LoVo (cell line): ENCODE results near the gene MRPL36.

Experiments used
- DNase-seq: peaks from one replicate; pipeline ENCODE4 v3.0.0-alpha.2; 2016; ENCODE audit warnings: low spot score

MRPL36 gene

GRCh38 chr5:1781726-1782384, 17.8 kb downstream of the MRPL36 start:
- no peak for DNase-seq

- no peak for DNase-seq
These were observed 18.5 kb downstream of the MRPL36 start for GRCh38 chr5:1781107-1781506.

DNA sequence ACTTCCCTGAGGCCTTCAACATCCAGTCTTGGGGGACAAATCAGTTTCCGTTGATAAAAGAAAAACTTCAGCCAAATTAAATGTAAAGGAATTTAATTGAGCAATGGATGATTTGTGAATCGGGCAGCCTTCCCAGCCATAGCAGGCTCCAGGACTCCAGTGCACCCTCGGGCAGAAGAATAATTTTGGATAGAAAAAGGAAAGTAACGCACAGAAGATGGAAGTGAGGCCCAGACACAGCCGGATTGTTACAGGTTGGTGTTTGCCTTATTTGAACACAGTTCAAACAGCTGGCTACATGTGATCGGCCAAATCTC, 19.1 kb downstream of the MRPL36 start:
- no peak for DNase-seq

GRCh38 chr5:1779782-1780613, 19.6 kb downstream of the MRPL36 start:
- DNase-seq, result no peak

DNA sequence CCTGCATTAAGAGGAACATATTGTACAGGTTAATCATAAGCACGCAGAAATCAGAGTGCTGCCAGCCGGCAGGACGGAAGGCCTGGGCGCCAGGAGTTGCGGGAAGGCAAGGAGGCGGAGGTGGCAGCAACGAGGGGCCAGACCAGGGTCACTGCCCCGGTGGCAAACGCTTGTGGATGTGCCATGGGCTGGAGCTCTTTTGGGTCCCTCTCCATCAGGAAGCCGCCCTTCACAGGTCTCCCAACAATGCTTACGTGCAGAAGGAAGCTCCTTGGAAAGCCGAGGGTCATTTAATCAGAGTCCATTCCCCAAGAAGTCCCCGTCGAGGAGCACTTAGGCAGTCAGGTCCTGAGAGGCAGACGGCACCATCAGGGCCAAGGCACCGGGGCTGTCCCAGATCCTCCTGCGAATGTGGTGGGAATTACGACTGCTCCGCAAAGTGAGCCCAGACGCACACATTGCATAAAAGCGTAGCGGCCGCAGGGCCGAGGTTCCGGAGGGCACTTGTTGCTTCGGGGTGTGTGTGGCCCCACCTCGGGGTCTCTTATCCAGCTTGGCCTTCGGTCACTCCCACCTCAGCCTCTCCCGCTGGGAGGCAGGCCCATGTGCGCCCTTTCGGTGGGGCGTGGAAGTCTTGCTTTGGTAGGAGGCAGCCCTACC, 20.5 kb downstream of the MRPL36 start:
- no peak for DNase-seq

GRCh38 chr5:1778138-1779020, 21.3 kb downstream of the MRPL36 start:
- no peak for DNase-seq

DNA sequence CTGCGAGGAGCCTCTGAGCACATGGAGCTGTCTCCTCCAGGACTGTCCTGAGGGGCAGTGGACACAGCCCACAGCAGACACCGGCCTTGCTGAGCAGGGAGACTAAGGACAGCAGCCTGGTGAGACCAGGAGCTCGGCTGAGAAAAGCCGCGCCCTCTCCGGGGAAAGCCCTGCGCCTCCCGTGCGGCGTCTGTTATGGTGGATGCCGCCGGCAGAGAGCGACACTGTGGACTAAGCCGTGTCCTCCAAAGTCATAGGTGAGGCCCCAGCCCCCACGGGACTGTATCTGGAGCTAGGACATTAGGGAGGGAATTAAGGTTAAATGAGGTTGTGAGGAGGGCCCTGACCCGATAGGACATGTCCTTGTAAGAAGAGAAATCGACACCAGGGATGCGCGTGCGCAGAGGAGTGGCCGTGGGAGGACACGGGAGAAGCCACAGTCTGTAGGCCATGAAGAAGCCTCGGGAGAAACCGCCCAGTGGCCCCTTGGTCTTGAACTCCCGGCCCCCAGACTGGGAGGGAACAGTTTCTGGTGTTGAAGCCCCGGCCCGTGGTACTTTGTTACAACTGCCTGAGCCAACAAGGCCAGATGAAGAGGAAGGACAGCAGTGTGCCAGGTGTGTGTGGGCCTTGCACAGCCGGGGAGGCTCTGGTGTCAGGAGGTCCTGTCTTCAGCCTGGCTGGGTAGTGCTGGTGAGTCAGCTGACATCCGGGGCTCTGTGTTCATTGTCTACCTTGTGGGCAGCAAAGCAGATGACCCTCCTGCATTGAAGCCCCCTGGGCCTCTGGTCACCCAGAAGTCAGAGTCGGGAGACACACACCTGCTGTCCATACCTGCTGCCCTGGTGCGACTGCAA, 22.1 kb downstream of the MRPL36 start:
- DNase-seq, result no peak

DNA sequence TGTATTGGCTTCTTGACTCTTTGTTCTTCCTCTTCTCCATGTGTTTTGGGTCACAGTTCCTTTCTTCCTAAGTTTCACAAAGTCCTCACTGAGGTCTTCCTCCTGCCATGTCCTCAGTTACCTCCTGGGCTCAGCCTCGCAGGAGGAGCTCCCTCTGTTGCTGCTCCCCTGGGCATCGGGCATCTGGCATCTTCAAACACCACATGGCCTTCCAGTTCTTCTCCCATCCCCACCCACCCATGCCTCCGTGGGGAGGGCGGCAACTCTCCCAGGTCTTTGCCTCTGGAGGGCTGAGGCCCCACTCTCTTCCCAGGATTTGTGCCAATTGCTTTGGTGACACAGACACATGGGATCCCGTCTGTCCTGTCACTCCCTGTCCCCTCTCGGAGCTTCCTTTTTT, 22.8 kb downstream of the MRPL36 start:
- DNase-seq, result no peak

GRCh38 chr5:1772634-1773033, 27.0 kb downstream of the MRPL36 start:
- DNase-seq, result no peak

- no peak for DNase-seq
These were observed 28.2 kb downstream of the MRPL36 start for GRCh38 chr5:1771149-1772065.

GRCh38 chr5:1770443-1770802, 29.2 kb downstream of the MRPL36 start:
- DNase-seq, result no peak

- DNase-seq, result no peak
These were observed 29.7 kb downstream of the MRPL36 start for GRCh38 chr5:1769752-1770442.

GRCh38 chr5:1769017-1769640, 30.5 kb downstream of the MRPL36 start:
- no peak for DNase-seq

DNA sequence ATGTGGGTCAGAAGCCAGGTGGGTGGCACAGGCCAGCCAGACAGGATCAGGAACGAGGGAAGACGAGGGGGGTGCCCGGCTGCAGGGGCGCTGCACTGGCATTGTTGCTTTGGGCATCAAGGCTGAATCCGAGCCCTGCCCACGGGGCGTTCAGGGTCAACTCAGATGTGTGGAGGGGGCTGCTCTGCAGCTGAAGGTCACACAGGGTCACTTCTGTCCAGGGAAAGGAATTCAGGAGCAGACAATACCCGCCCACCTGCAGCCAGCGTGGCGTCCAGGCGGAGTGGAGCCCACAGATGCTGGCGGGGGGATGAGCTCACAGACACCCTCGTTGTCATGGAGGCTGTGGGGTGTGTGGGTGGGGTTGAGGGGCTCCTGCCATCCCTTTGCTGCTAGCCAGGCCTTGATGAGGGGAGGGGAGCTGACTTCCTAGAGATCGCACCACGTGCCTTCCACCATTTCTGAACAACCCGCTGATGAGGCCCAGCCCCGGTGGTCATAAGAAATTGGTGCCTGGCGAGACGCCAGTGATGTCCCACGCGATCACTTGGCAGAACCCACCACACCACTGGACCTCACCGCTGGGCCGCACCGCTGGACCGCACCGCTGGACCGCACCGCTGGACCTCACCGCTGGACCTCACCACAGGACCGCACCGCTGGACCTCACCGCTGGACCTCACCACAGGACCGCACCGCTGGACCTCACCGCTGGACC, 31.2 kb downstream of the MRPL36 start:
- DNase-seq, result no peak

GRCh38 chr5:1767524-1768282, 31.9 kb downstream of the MRPL36 start:
- no peak for DNase-seq

DNA sequence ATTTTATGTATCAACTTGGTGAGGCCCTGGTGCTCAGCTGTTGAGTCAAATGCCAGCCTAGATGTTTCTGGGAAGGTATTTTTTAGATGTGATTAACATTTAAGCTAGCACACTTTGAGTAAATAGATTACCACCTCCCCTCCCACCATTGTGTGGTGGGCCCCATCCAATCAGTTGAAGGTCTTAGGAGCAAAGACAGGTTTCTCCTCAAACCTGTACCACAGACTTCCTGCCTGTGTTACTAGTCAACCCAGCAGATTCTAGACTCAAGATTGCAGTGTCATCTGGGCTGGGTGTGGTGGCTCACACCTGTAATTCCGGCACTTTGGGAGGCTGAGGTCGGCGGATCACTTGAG, 33.8 kb downstream of the MRPL36 start:
- DNase-seq, result no peak

DNA sequence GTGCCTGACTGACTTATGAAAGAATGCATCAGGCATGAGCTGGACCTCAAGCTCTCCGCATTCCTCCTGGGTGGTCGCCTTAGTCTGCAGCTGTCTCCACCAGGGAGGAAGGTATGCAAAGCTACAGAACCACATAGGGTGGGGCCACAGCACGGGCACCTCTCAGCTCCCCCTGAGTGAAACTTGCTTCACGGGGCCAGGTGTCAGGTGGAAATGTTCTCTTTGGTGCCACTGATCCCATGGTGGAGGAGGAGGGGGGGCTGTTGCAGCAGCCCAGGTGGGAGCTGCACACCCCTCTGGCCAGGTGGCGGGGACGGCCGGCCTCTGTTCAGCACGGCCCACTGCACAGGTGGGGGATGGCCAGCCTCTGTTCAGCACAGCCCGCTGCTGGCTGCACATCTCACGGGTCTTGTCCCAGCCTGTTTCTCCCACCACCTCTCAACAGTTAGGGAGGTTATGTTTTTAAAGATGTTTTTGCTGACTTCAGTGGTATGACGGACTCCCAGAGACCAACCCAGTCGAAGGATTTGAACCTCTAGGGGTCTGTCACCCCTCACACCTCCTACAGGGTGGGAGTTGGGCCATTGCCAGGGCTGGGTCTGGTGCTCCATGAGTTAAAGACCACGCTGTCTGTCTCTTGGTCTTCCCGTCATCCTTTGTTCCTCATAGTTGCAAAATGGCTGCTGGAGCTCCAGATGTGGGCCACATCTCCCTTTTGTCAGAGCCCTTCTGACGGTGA, 34.3 kb downstream of the MRPL36 start:
- DNase-seq, result no peak
